SHP77 (cell line): ENCODE data around the gene MYL7.

ENCODE experiments used
- DNase-seq, 2 experiments: peaks; one replicate each; lab custom pipeline; 2025; lab: John Stamatoyannopoulos, UW

The MYL7 gene

GRCh38 chr7:44100458-44101302 is 40.5 kb downstream of the MYL7 start:
- DNase-seq = no peak

- DNase-seq = no peak
Measured at GRCh38 chr7:44099669-44100068, 41.5 kb downstream of the MYL7 start.

GRCh38 chr7:44098092-44099068 is 42.8 kb downstream of the MYL7 start:
- DNase-seq = no peak

- DNase-seq = no peak
Measured at GRCh38 chr7:44097064-44097932, 43.8 kb downstream of the MYL7 start.

GRCh38 chr7:44096326-44096881 is 44.7 kb downstream of the MYL7 start:
- no peak for DNase-seq

- no peak for DNase-seq
Measured at GRCh38 chr7:44095781-44096180, 45.4 kb downstream of the MYL7 start.

GRCh38 chr7:44094883-44095592 is 46.1 kb downstream of the MYL7 start:
- no peak for DNase-seq

GRCh38 chr7:44094365-44094764 is 46.8 kb downstream of the MYL7 start:
- DNase-seq = no peak

- DNase-seq = no peak
Measured at GRCh38 chr7:44093102-44093641, 48.0 kb downstream of the MYL7 start.
